GM21825 (cell line): ENCODE measurements around the gene OR5B3.
"Not testable (repeated sequence)": the region's sequence is repeated elsewhere in the genome, so short reads cannot be mapped to it uniquely, and the experiment has no call there.

Source experiments
- ATAC-seq: cut with Tn5 transposase; IDR thresholded peaks from one replicate; pipeline ENCODE4 v1.9.1; 2021; ENCODE audit warnings: mild to moderate bottlenecking, moderate library complexity; ENCODE audit not compliant: unreplicated experiment

OR5B3 gene

GRCh38 chr11:58406774-58407173, at the start of gene OR5B3:
Gene OR5B3, minus strand, starts transcription at chr11:58406874. Its CDS starts 3,465 bp downstream, at chr11:58403409.
- no peak for ATAC-seq

GRCh38 chr11:58451585-58451984, 44.9 kb upstream of the OR5B3 start:
- no peak for ATAC-seq

DNA sequence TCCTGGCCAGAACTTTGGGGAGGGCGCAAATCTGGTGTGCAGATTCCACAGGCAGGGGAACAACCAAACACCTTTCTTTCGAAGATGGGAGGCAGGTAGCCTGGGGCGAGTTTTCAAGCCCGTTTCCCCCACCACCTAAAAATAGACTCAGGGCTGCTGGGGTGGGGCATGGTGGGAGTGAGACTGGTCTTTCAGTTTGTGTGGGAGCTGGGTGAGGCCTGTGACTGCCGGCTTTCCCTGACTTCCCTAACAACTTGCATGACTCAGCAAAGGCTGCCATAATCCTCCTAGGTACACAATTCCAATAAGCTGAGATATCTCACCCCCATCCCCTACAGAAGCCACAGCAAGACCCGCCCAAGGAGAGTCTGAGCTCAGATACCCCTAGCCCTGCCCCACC, 39.6 kb upstream of the OR5B3 start:
- ATAC-seq = no peak

- no peak for ATAC-seq
Measured at GRCh38 chr11:58444300-58444699, 37.6 kb upstream of the OR5B3 start.

DNA sequence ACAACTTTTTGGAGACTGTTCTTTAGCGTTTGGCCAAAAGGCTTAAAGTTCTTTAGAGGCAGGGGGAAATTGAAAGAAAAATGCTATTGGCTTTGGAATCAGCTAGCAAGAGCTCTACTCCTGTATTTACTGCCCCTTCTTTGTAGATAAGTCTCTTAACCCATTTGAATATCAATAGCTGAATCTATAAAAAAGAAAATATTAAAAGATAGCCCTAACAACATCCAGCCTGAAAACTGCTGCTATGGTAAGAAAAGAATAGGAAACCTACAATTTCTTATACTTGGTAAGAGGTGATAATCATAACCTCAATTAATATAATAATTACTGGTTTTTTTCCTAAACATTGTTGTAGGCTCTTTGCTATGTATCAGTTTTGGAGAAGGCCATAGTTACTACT, 35.5 kb upstream of the OR5B3 start, which contains the start of gene OR5B12:
Gene OR5B12 (minus strand): TSS at position 101 of the 400 bp plus-strand sequence. CDS start 2,085 bp downstream, outside the sequence.
- no peak for ATAC-seq

DNA sequence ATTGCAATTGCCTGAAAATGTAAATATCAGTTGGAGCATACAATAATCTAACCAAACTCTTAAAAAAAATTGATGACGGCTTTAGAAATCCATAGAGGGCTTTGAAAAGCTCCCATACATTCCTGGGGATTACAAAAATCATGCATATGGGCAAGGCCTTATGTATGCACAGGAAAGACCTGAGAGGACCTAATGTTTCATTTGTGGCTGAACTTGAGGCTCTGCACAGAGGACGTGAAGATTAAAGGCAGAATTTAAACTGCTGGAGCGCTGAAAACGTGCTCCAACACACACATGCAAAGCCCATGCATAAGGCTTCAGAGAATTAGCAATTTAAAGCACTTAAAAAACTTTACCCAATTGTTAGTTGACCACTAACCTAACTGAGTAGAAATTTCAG, 31.8 kb upstream of the OR5B3 start:
- ATAC-seq = no peak

DNA sequence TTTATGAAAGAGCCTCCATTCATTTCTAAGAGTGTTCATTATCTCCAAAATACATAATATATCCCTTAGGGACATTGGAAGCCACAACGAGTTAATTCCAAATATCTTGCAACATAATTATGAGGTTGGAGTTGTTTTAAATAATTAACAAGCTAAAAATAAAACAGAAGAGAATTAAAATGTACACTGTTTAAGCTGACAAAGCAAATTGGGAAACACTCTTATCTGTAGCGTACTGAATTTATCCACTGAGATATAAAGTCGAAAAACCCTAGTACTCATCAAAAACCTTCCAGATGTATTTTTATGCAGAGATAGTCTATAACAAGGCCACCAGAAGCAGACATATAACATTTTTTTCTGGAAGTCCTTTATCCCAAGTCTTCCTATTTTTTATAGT, 27.5 kb upstream of the OR5B3 start:
- ATAC-seq = no peak

- peak; percentile 75 for ATAC-seq
Measured at GRCh38 chr11:58433638-58434203, 27.0 kb upstream of the OR5B3 start.

DNA sequence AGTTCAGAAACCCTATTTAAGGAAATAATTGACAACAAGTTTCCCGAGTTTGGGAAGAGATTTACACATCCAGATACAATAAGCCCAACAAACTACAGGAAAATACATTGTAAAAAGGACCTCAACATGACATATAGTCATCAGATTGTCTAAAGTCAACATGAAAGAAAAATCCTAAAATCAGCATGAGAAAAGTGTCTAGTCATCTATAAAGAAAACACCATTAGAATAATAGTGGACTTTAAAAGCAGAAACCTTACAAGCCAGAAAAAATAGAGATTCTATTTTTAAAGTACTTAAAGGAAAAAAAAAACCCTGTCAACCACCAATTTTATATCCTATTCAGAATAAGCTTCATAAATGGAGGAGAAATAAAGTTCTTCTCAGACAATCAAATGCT, 22.6 kb upstream of the OR5B3 start:
- no peak for ATAC-seq

- no peak for ATAC-seq
Measured at GRCh38 chr11:58428021-58428420, 21.3 kb upstream of the OR5B3 start, which contains the start of gene OR5B2. Gene OR5B2, minus strand, starts transcription at chr11:58428121. Its CDS starts 4,860 bp downstream, at chr11:58423261.

GRCh38 chr11:58399622-58400021, 7.1 kb downstream of the OR5B3 start:
- ATAC-seq = not testable (repeated sequence)

GRCh38 chr11:58395581-58395980, 11.1 kb downstream of the OR5B3 start:
- no peak for ATAC-seq

GRCh38 chr11:58394195-58394594, 12.5 kb downstream of the OR5B3 start:
- no peak for ATAC-seq

- ATAC-seq = no peak
Measured at GRCh38 chr11:58392746-58393145, 13.9 kb downstream of the OR5B3 start.

DNA sequence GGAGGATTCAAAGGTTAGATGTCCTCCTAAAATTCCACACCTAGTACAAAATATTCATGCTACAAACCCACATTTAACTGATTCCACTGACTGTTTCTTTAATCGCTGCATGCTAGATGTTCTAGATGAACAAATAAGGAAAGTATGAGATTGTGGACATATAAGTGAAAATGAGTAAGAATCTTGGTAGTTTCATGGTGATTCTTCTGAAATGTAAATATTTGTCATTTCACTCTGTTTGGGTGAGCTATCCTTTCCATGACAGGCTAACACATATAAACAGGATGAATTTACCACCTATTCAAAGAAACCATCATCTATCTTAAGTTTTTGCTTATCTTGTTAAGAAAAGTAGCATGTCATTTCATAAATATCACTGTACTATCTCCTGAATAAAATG, 14.8 kb downstream of the OR5B3 start:
- ATAC-seq = no peak

GRCh38 chr11:58390551-58391063, 16.1 kb downstream of the OR5B3 start:
- no peak for ATAC-seq

DNA sequence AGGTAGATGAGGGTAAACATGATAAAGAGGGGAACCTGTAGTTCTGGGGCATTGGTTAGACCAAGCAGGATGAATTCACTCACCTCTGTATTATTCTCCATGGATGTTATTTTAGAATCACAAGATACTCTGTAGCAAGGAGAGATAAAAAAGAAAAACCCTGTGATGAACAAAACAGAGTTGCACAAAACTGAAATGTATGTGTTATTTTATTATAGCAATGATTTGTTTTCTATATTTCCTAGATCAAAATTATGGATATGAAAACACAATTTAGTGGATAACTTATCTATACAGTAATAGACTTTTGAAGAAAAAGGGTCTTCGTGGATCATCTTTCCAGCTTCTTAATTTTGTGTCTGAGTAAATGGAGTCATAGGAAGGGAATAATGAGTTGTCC, 47.7 kb downstream of the OR5B3 start, which contains the start of gene OR5B17:
Gene OR5B17 (minus strand): TSS at position 101 of the 400 bp plus-strand sequence. CDS start 0 bp downstream, at position 101.
- ATAC-seq = no peak

- ATAC-seq = no peak
Measured at GRCh38 chr11:58354727-58355126, 51.9 kb downstream of the OR5B3 start.
